ENCODE results near the gene FHIT. TPM values are rescaled to one million over a fixed set of nuclear protein-coding genes. Genes with fewer than 3 reads are reported as not detected.

Gene FHIT
- total and polyA plus RNA-seq, 4 donors: 2.1 to 14.7 (median 6.6) TPM

DNA sequence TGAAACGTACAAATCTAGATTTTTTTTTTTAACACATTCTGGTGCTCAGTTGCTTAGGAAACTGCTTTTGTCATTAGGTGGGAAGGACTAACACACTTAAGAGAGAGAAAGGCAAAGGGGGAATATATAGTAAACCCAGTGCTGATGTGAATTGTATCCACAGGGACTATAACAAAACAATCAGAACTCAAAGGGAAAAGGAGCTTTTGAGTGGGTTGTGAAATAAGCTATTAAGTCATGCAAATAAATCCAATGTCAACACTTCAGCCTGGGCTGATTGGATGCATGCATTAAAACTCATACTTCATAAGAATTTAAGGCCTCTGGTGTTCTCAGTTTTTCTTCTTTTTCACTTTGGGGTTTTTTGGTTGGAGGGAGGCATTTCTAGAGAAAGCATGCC is 628.9 kb downstream of the FHIT start:
- TF ChIP-seq FOXA2 (IDR thresholded peaks at IDR 0.05) (no peak), YY1 (IDR thresholded peaks at IDR 0.05) (no peak), HNF4A (conservative IDR thresholded peaks at IDR 0.05) (no peak), RAD21 (IDR thresholded peaks at IDR 0.05) (no peak), JUND (IDR thresholded peaks at IDR 0.05) (no peak), ATF3 (IDR thresholded peaks at IDR 0.05) (no peak), SP1 (IDR thresholded peaks at IDR 0.05) (no peak), NR2F2 (IDR thresholded peaks at IDR 0.05) (no peak), GABPA (IDR thresholded peaks at IDR 0.05 in 1 of 2, conservative IDR thresholded peaks at IDR 0.05 in 1 of 2) (no peak), TAF1 (conservative IDR thresholded peaks at IDR 0.05) (no peak), FOXA1 (IDR thresholded peaks at IDR 0.05) (no peak), EGR1 (IDR thresholded peaks at IDR 0.05; ENCODE audit: low read depth in 2 of 2) (no peak), RXRA (IDR thresholded peaks at IDR 0.05) (no peak), HNF4G (IDR thresholded peaks at IDR 0.05) (no peak)
- TF ChIP-seq, protein P1, sequence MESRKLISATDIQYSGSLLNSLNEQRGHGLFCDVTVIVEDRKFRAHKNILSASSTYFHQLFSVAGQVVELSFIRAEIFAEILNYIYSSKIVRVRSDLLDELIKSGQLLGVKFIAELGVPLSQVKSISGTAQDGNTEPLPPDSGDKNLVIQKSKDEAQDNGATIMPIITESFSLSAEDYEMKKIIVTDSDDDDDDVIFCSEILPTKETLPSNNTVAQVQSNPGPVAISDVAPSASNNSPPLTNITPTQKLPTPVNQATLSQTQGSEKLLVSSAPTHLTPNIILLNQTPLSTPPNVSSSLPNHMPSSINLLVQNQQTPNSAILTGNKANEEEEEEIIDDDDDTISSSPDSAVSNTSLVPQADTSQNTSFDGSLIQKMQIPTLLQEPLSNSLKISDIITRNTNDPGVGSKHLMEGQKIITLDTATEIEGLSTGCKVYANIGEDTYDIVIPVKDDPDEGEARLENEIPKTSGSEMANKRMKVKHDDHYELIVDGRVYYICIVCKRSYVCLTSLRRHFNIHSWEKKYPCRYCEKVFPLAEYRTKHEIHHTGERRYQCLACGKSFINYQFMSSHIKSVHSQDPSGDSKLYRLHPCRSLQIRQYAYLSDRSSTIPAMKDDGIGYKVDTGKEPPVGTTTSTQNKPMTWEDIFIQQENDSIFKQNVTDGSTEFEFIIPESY (IDR thresholded peaks at IDR 0.05): no peak
- TF ChIP-seq, protein P2, sequence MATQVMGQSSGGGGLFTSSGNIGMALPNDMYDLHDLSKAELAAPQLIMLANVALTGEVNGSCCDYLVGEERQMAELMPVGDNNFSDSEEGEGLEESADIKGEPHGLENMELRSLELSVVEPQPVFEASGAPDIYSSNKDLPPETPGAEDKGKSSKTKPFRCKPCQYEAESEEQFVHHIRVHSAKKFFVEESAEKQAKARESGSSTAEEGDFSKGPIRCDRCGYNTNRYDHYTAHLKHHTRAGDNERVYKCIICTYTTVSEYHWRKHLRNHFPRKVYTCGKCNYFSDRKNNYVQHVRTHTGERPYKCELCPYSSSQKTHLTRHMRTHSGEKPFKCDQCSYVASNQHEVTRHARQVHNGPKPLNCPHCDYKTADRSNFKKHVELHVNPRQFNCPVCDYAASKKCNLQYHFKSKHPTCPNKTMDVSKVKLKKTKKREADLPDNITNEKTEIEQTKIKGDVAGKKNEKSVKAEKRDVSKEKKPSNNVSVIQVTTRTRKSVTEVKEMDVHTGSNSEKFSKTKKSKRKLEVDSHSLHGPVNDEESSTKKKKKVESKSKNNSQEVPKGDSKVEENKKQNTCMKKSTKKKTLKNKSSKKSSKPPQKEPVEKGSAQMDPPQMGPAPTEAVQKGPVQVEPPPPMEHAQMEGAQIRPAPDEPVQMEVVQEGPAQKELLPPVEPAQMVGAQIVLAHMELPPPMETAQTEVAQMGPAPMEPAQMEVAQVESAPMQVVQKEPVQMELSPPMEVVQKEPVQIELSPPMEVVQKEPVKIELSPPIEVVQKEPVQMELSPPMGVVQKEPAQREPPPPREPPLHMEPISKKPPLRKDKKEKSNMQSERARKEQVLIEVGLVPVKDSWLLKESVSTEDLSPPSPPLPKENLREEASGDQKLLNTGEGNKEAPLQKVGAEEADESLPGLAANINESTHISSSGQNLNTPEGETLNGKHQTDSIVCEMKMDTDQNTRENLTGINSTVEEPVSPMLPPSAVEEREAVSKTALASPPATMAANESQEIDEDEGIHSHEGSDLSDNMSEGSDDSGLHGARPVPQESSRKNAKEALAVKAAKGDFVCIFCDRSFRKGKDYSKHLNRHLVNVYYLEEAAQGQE (IDR thresholded peaks at IDR 0.05): no peak
- TF ChIP-seq, protein P3, sequence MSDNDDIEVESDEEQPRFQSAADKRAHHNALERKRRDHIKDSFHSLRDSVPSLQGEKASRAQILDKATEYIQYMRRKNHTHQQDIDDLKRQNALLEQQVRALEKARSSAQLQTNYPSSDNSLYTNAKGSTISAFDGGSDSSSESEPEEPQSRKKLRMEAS (IDR thresholded peaks at IDR 0.05): no peak
- TF ChIP-seq, protein P4, sequence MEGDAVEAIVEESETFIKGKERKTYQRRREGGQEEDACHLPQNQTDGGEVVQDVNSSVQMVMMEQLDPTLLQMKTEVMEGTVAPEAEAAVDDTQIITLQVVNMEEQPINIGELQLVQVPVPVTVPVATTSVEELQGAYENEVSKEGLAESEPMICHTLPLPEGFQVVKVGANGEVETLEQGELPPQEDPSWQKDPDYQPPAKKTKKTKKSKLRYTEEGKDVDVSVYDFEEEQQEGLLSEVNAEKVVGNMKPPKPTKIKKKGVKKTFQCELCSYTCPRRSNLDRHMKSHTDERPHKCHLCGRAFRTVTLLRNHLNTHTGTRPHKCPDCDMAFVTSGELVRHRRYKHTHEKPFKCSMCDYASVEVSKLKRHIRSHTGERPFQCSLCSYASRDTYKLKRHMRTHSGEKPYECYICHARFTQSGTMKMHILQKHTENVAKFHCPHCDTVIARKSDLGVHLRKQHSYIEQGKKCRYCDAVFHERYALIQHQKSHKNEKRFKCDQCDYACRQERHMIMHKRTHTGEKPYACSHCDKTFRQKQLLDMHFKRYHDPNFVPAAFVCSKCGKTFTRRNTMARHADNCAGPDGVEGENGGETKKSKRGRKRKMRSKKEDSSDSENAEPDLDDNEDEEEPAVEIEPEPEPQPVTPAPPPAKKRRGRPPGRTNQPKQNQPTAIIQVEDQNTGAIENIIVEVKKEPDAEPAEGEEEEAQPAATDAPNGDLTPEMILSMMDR (IDR thresholded peaks at IDR 0.05; ENCODE audit: low read depth, low read length, missing input control): no peak
- WGBS: 6% methylated on average over 1 of the region's 1 CpG

More for the DNA sequence above, 628.9 kb downstream of the FHIT start:
- Histone ChIP-seq H3K4me3 (ENCODE audit: low read depth in 1 of 3, low read length in 3 of 3) (no peak overlapping the region), H3K27ac (ENCODE audit: low read depth in 1 of 2, low read length in 2 of 2) (no peak overlapping the region), H3K9ac (ENCODE audit: low read depth in 1 of 2, low read length in 2 of 2) (no peak overlapping the region), H3K36me3 (ENCODE audit: control insufficient read depth in 4 of 4, insufficient read depth in 3 of 4, low read depth in 1 of 4, low read length in 3 of 4) (no peaks in the 10 kb centered on the region), H3K9me3 (ENCODE audit: control insufficient read depth in 4 of 4, low read length in 3 of 4) (no peaks in the 10 kb centered on the region), H3K4me1 (ENCODE audit: control insufficient read depth in 4 of 4, insufficient read depth in 4 of 4, low read length in 3 of 4) (peaks cover 0 to 3% (median 2%) of the 10 kb centered on the region in 4 donors), H3K27me3 (ENCODE audit: control insufficient read depth in 4 of 4, insufficient read depth in 4 of 4, low read length in 3 of 4) (no peaks in the 10 kb centered on the region)
- no peak for DNase-seq (ENCODE audit: low spot score)

All from liver (tissue), 9 donors.